Peyer's patch (tissue), 4 donors: ENCODE results near the gene CD8A.

Experiments
- CTCF ChIP-seq, 6 experiments: fragments of 450-650 bp in 4 of 6; fragments of 200-600 bp in 2 of 6; sonication (generic) in 1 of 6; IDR thresholded peaks; one replicate each; pipeline ENCODE4 v1.5.1; 2017 to 2019; ENCODE audit warnings: antibody characterized with exemption in 6 of 6, mild to moderate bottlenecking in 3 of 6, moderate library complexity in 1 of 6
- POLR2A ChIP-seq, 2 donors: fragments of 450-650 bp; IDR thresholded peaks; one replicate each; pipeline ENCODE4 v1.5.1; 2017; ENCODE audit warnings: antibody characterized with exemption in 2 of 2, mild to moderate bottlenecking in 2 of 2, moderate library complexity in 2 of 2

GRCh38 chr2:86821306-86821705 is 30.6 kb upstream of the CD8A start:
- no peak for TF ChIP-seq POLR2A (IDR thresholded peaks at IDR 0.05)
- TF ChIP-seq CTCF (IDR thresholded peaks at IDR 0.05): no peak
